SK-N-SH treated with all-trans-retinoic acid at 6 μM for 48 hours (cell line): ENCODE data around the gene HOXD11.

Experiments used
- BACH2 ChIP-seq: fragments of 250-450 bp; sonication (Bioruptor Pico); IDR thresholded peaks from 2 replicates; pipeline ENCODE4 v1.9.0; 2021; ENCODE audit warnings: mild to moderate bottlenecking, borderline replicate concordance
- ISL1 ChIP-seq: fragments of 250-450 bp; sonication (Bioruptor Pico); IDR thresholded peaks from 2 replicates; pipeline ENCODE4 v2.1.2; 2022; ENCODE audit warnings: mild to moderate bottlenecking, moderate library complexity
- RARB ChIP-seq: fragments of 250-450 bp; sonication (Bioruptor Pico); IDR thresholded peaks from 2 replicates; pipeline ENCODE4 v1.8.0; 2021; ENCODE audit warnings: mild to moderate bottlenecking, moderate library complexity
- ZC3H10 ChIP-seq: fragments of 250-450 bp; sonication (Bioruptor Pico); IDR thresholded peaks from 2 replicates; pipeline ENCODE4 v1.5.1; 2021; ENCODE audit warnings: mild to moderate bottlenecking, moderate library complexity
- ZFP30 ChIP-seq: fragments of 450-650 bp; formaldehyde crosslinking; IDR thresholded peaks from 2 replicates; pipeline ENCODE4 v1.5.0; 2022; ENCODE audit warnings: mild to moderate bottlenecking, moderate library complexity

GRCh38 chr2:176122052-176122682 is 15.1 kb downstream of the HOXD11 start:
- TF ChIP-seq ZFP30 (no peak), ZC3H10 (CRISPR knock-in tag) (no peak), ISL1 (CRISPR knock-in tag) (no peak), RARB (CRISPR knock-in tag) (no peak), BACH2 (CRISPR knock-in tag) (no peak)
